Spleen (tissue), 11 donors: ENCODE measurements around the gene ABI2. TPM values are rescaled to one million over a fixed set of nuclear protein-coding genes. Genes with fewer than 3 reads are reported as not detected.

ENCODE experiments used
- DNase-seq: peaks from one replicate; pipeline ENCODE4 v3.0.0-alpha.2; 2020
- H3K27ac ChIP-seq, 8 donors: fragments of 200-600 bp; sonication (generic) in 7 of 8; 1 replicate in 4 of 8; 2 replicates in 4 of 8; pipeline versions ENCODE4 v1.5.0 to v1.8.0; 2016 to 2021; ENCODE audit warnings: inconsistent platforms in 4 of 8, mild to moderate bottlenecking in 4 of 8, moderate library complexity in 1 of 8
- H3K27me3 ChIP-seq, 7 donors: fragments of 200-600 bp; sonication (generic) in 6 of 7; replicated peaks in 1 of 7; 1 replicate in 4 of 7; 2 replicates in 3 of 7; pipeline versions ENCODE4 v1.5.0 to v1.8.0; 2016 to 2021; ENCODE audit warnings: inconsistent platforms in 3 of 7, mild to moderate bottlenecking in 1 of 7
- H3K36me3 ChIP-seq, 6 donors: fragments of 200-600 bp; sonication (generic) in 5 of 6; 1 replicate in 4 of 6; 2 replicates in 2 of 6; pipeline versions ENCODE4 v1.5.0 to v1.8.0; 2016 to 2021; ENCODE audit warnings: inconsistent platforms in 2 of 6
- H3K4me1 ChIP-seq, 6 donors: fragments of 200-600 bp; sonication (generic) in 5 of 6; 1 replicate in 3 of 6; 2 replicates in 3 of 6; pipeline versions ENCODE4 v1.5.0 to v1.8.0; 2016 to 2021; ENCODE audit warnings: inconsistent platforms in 3 of 6
- H3K4me3 ChIP-seq, 8 donors: fragments of 200-600 bp; sonication (generic) in 7 of 8; 1 replicate in 4 of 8; 2 replicates in 4 of 8; pipeline versions ENCODE4 v1.5.0 to v1.8.0; 2016 to 2021; ENCODE audit warnings: inconsistent platforms in 4 of 8, mild to moderate bottlenecking in 4 of 8, moderate library complexity in 2 of 8
- H3K9me3 ChIP-seq, 8 donors: fragments of 200-600 bp; sonication (generic) in 7 of 8; 1 replicate in 4 of 8; 2 replicates in 4 of 8; pipeline versions ENCODE4 v1.5.0 to v1.8.0; 2016 to 2021; ENCODE audit warnings: inconsistent platforms in 4 of 8
- POLR2A ChIP-seq, 3 donors: fragments of 450-650 bp; IDR thresholded peaks; one replicate each; pipeline ENCODE4 v1.5.1; 2017; ENCODE audit warnings: antibody characterized with exemption in 3 of 3, mild to moderate bottlenecking in 1 of 3
- POLR2AphosphoS5 ChIP-seq, 3 donors: sonication (generic); formaldehyde crosslinking; IDR thresholded peaks; one replicate each; pipeline ENCODE4 v1.5.1; 2017; ENCODE audit warnings: antibody characterized with exemption in 3 of 3
- WGBS, 5 donors: extraction: QIAGEN DNeasy Blood & Tissue Kit in 3 of 5; methylation state at CpG; one replicate each; pipeline versions ENCODE4 v1.1.5 to v1.1.7; 2013 to 2018; 5-methylcytosine and 5-hydroxymethylcytosine counted together
- intact Hi-C: fragments of 100-400 bp; cut with DNase I; formaldehyde crosslinking; loops from one replicate; pipeline ENCODE4 v1.15.0; 2023; ENCODE audit warnings: low total_unique reads
- polyA plus RNA-seq, 3 donors: library from polyadenylated mRNA; stranded (reverse); fragments of 200-250 nt; gene quantifications; one replicate each; pipeline ENCODE4 v1.2.1, GENCODE V29; 2013
- total RNA-seq, 7 donors: library from RNA; depleted of rRNA in 3 of 7; stranded (reverse); fragments of >200 nt in 3 of 7; fragmentation: NEBNext Ultra II Directional in 4 of 7; extraction: Animal tissue kit (Norgen Biotek cat#: 25700) in 4 of 7; gene quantifications; one replicate each; pipeline versions ENCODE4 v1.1.0 to v1.2.1, GENCODE V29; 2016 to 2021
- TF ChIP-seq, protein P1 (sequence below), 11 experiments: fragments of 200-600 bp in 7 of 11; fragments of 450-650 bp in 4 of 11; sonication (generic) in 4 of 11; IDR thresholded peaks in 8 of 11; conservative IDR thresholded peaks in 3 of 11; 1 replicate in 7 of 11; 2 replicates in 4 of 11; pipeline versions ENCODE4 v1.4.0 to v1.8.0; 2016 to 2021; ENCODE audit warnings: antibody characterized with exemption in 11 of 11, inconsistent platforms in 4 of 11, mild to moderate bottlenecking in 1 of 11
- donor health status: healthy with polysubstance abuse.
- donor health status: DM: no; HTN: no; CAD: no; lungs with moderate emphysema.
- donor health status: DM: no; HTN: no; CAD: no.
- donor health status: Bipolar disorder and iron deficiency.
- donor health status: healthy.
- donor health status: DM: no; HTN: no; CAD: no.
- donor health status: DM: yes; HTN: yes; CAD: no.

The ABI2 gene
- total and polyA plus RNA-seq, 10 donors, result 6.0 to 46.9 (median 33.7) TPM

DNA sequence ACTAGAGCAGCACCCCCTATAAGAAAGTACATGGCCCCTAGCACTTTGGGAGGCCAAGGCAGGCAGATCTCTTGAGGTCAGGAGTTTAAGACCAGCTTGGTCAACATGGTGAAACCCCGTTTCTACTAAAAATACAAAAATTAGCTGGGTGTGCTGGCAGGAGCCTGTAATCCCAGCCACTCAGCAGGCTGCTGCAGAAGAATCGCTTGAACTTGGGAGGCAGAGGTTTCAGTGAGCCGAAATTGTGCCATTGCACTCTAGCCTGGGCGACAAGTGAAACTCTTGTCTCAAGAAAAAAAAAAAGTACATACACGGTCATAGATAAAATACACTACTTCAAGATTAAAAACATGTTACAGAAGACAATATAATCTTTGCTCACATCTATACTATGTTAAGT lies 143.1 kb downstream of the ABI2 start:
- WGBS, 5 donors, result 86 to 95% (median 89%) methylated on average over 5 of the region's 5 CpGs
- Histone ChIP-seq H3K4me3 (no peak overlapping the region), H3K27me3 (no peaks in the 10 kb centered on the region), H3K4me1 (peaks cover 0 to 22% (median 4%) of the 10 kb centered on the region in 6 donors), H3K27ac (no peak overlapping the region), H3K9me3 (no peaks in the 10 kb centered on the region), H3K36me3 (no peaks in the 10 kb centered on the region)
- intact Hi-C loops, result no loop called here
- DNase-seq, result no peak
- TF ChIP-seq, protein P1, sequence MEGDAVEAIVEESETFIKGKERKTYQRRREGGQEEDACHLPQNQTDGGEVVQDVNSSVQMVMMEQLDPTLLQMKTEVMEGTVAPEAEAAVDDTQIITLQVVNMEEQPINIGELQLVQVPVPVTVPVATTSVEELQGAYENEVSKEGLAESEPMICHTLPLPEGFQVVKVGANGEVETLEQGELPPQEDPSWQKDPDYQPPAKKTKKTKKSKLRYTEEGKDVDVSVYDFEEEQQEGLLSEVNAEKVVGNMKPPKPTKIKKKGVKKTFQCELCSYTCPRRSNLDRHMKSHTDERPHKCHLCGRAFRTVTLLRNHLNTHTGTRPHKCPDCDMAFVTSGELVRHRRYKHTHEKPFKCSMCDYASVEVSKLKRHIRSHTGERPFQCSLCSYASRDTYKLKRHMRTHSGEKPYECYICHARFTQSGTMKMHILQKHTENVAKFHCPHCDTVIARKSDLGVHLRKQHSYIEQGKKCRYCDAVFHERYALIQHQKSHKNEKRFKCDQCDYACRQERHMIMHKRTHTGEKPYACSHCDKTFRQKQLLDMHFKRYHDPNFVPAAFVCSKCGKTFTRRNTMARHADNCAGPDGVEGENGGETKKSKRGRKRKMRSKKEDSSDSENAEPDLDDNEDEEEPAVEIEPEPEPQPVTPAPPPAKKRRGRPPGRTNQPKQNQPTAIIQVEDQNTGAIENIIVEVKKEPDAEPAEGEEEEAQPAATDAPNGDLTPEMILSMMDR (IDR thresholded peaks at IDR 0.05 in 8 of 11, conservative IDR thresholded peaks at IDR 0.05 in 3 of 11), result no peak
- TF ChIP-seq POLR2AphosphoS5 (IDR thresholded peaks at IDR 0.05) (no peak), POLR2A (IDR thresholded peaks at IDR 0.05) (no peak)

DNA sequence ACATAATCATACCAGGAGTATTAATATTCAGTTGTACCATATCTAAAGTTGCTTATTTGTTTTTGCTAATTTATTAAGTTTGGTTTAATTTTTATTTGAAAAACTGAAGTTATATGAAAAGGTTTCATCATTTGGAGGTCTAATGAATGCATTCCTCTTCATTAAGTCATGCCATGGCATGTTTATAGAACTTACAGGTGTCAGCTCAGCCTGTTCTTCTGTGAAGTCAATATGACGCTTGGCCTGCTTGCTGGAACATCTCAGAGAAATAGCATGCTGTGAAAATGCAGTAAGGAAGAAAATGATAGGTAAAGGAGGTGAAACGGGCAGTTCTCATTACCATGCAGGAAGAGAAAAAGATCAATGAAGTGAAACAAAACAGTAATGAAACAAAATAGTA lies 148.7 kb downstream of the ABI2 start:
- no peak for DNase-seq
- intact Hi-C loops, result no loop called here
- Histone ChIP-seq H3K4me3 (no peak overlapping the region), H3K27me3 (no peaks in the 10 kb centered on the region), H3K27ac (no peak overlapping the region), H3K4me1 (no peaks in the 10 kb centered on the region), H3K36me3 (peaks cover 0 to 4% (median 0%) of the 10 kb centered on the region in 6 donors), H3K9me3 (no peaks in the 10 kb centered on the region)
- 71 to 89% (median 84%) methylated on average over 2 of the region's 2 CpGs for WGBS, 5 donors
- TF ChIP-seq, protein P1 (IDR thresholded peaks at IDR 0.05 in 8 of 11, conservative IDR thresholded peaks at IDR 0.05 in 3 of 11), result no peak
- no peak for TF ChIP-seq POLR2A (IDR thresholded peaks at IDR 0.05)
- TF ChIP-seq POLR2AphosphoS5 (IDR thresholded peaks at IDR 0.05), result no peak

DNA sequence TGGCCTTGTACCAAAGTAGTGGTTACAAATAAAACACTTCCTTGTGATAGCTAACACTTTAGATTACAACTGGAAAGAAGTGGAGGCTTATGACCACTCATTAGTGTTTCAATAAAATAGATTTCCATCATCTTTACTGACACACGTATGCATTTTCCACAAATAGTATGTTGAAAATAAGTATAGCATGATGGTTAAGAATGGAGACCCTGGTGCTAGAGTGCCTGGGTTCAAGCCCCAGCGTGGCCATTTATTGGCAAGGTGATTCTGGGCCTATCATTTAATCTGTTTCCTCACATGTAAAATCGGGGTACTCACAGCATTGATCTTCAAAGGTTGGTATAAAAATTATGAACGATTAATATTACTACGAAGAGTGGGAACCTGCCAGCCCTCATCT lies 152.4 kb downstream of the ABI2 start:
- peaks cover 0 to 15% (median 4%) of the 10 kb centered on the region in 6 donors for H3K4me1 ChIP-seq
- no peak for DNase-seq
- TF ChIP-seq, protein P1 (IDR thresholded peaks at IDR 0.05 in 8 of 11, conservative IDR thresholded peaks at IDR 0.05 in 3 of 11), result no peak
- TF ChIP-seq POLR2AphosphoS5 (IDR thresholded peaks at IDR 0.05) (no peak), POLR2A (IDR thresholded peaks at IDR 0.05) (no peak)
- H3K9me3 ChIP-seq, result no peaks in the 10 kb centered on the region
- H3K36me3 ChIP-seq, result peaks cover 0 to 18% (median 0%) of the 10 kb centered on the region in 6 donors
- no peak overlapping the region for H3K4me3 ChIP-seq
- intact Hi-C loops, result loop anchor here (10.0 kb wide), 1 partner anchor 434 kb away; no protein-coding TSS in a partner anchor
- no peak overlapping the region for H3K27ac ChIP-seq
- no peaks in the 10 kb centered on the region for H3K27me3 ChIP-seq
- WGBS, 5 donors, result 85 to 90% (median 87%) methylated on average over 5 of the region's 5 CpGs

DNA sequence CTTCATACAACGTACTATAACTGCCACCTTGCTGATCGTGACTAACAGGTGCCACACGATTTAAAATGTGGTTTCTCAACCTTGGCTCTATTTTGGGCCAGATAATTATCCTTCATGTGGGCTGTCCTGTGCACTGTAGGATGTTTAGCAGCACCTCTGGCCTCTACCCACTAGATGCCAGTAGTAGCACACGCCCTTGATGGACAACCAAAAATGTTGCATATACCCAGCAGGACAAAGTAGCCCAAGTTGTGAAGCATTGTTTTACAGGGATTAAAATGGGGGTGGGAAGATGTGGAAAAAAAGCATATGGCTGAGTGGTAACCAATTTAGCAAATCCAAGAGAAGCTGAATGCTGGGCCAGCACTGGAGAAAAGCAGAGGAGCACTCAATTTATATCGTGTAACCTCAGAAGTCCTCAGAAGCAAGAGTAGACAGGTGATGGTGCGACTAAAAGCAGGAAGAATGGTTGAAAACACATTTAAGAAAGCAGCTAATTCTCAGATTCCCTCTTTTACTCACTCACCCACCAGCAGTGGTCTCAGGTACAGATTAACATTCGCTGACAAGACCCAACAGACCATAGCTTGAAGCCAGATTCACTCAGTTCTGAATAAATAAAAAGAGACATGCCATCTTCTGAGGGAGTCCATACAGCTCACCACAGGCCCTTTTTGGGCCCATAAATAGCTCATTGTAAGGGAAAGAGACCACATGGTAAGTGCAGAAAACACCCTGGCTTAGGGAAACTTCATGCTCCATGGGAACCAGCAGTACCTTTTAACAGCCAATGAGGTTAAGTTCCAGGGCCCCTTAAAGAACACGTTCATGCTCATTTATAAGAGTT lies 156.3 kb downstream of the ABI2 start:
- H3K27ac ChIP-seq, result peak overlapping the region in 1 of 8 donors; percentile 34
- 60 to 67% (median 62%) methylated on average over 8 of the region's 8 CpGs for WGBS, 5 donors
- TF ChIP-seq, protein P1 (IDR thresholded peaks at IDR 0.05 in 8 of 11, conservative IDR thresholded peaks at IDR 0.05 in 3 of 11), result peak; percentile 23 to 72 (median 57)
- no peak for TF ChIP-seq POLR2A (IDR thresholded peaks at IDR 0.05)
- peaks cover 0 to 37% (median 0%) of the 10 kb centered on the region in 6 donors for H3K36me3 ChIP-seq
- H3K4me1 ChIP-seq, result peaks cover 0 to 15% (median 4%) of the 10 kb centered on the region in 6 donors
- no peaks in the 10 kb centered on the region for H3K9me3 ChIP-seq
- no peak overlapping the region for H3K4me3 ChIP-seq
- intact Hi-C loops, result loop anchor here (5.0 to 10.0 kb wide), 2 partner anchors 328 to 430 kb away; no protein-coding TSS in a partner anchor
- H3K27me3 ChIP-seq, result no peaks in the 10 kb centered on the region
- no peak for DNase-seq
